GM18502 (cell line): Measurements from ENCODE around the gene KRTAP4-9.
"Not testable (repeated sequence)": the region's sequence is repeated elsewhere in the genome, so short reads cannot be mapped to it uniquely, and the experiment has no call there.

Experiments
- ATAC-seq: cut with Tn5 transposase; IDR thresholded peaks from one replicate; pipeline ENCODE4 v1.9.1; 2021; ENCODE audit warnings: mild to moderate bottlenecking; ENCODE audit not compliant: unreplicated experiment, poor library complexity

The KRTAP4-9 gene

GRCh38 chr17:41088760-41089352 lies 16.3 kb upstream of the KRTAP4-9 start:
- ATAC-seq, result not testable (repeated sequence)

DNA sequence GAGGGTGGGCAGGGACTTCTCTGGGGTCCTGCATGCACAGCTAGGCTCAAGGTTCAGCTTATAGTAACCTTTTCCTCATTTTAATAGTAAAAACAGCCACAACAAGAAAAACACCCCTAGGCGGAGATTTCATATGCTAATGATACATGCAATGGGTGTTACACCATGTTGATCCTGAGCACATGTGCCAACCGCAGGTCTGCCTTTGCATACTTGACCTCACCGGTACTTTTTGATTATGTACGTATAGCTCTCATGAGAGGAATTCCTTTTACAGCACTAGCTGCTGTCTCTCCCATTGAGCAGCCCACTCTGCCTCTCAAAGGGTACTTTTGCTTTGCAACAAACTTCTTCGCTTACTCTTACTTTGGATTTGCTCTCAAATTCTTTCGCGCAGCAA lies 9.1 kb upstream of the KRTAP4-9 start:
- ATAC-seq, result no peak

- ATAC-seq, result no peak
Observed at GRCh38 chr17:41098042-41098441, 7.1 kb upstream of the KRTAP4-9 start, which contains the start of gene KRTAP4-8. TSS of gene KRTAP4-8 (minus strand) at chr17:41098142. CDS start at chr17:41098084, 58 bp downstream.

GRCh38 chr17:41098481-41098880 lies 6.7 kb upstream of the KRTAP4-9 start:
- no peak for ATAC-seq

- ATAC-seq, result not testable (repeated sequence)
Observed at GRCh38 chr17:41099682-41100480, 5.3 kb upstream of the KRTAP4-9 start.

- no peak for ATAC-seq
Observed at GRCh38 chr17:41101586-41102259, 3.5 kb upstream of the KRTAP4-9 start, which contains the start of gene KRTAP4-16. TSS of gene KRTAP4-16 (minus strand) at chr17:41102209. CDS start at chr17:41102209, 0 bp downstream.

GRCh38 chr17:41103896-41104295 lies 1.3 kb upstream of the KRTAP4-9 start:
- ATAC-seq, result no peak

DNA sequence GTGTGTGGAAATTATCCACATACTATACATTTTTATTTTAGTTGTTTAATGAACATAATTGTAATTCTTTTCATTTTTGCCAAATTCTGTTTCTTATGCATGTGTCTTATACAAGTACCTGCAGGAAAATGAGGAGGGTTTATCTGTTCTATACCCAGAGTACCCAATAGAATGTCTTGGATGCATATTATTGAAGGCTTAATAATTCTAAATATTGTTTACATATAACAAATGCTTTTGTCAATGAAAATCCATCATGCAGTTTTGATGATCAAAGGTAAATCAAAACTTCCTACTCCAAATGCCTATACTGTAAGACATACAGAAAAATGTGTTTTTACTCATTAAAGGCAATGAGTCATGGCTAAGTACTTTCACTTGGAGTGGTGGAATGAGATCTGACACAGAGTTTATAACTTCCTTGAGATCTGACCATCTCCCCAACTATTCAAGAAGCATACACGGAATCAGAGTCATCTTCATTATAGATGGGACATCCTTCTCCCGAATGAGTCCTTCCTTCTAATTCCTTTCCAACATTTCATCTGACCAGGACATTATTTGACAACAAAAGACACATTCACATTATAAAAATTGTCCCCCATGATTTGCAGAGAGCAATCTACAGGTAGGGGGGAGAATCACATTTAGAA lies 677 bp upstream of the KRTAP4-9 start:
- not testable (repeated sequence) for ATAC-seq

- ATAC-seq, result no peak
Observed at GRCh38 chr17:41107941-41108450, 2.8 kb downstream of the KRTAP4-9 start.

GRCh38 chr17:41108728-41109386 lies 3.7 kb downstream of the KRTAP4-9 start:
- not testable (repeated sequence) for ATAC-seq

DNA sequence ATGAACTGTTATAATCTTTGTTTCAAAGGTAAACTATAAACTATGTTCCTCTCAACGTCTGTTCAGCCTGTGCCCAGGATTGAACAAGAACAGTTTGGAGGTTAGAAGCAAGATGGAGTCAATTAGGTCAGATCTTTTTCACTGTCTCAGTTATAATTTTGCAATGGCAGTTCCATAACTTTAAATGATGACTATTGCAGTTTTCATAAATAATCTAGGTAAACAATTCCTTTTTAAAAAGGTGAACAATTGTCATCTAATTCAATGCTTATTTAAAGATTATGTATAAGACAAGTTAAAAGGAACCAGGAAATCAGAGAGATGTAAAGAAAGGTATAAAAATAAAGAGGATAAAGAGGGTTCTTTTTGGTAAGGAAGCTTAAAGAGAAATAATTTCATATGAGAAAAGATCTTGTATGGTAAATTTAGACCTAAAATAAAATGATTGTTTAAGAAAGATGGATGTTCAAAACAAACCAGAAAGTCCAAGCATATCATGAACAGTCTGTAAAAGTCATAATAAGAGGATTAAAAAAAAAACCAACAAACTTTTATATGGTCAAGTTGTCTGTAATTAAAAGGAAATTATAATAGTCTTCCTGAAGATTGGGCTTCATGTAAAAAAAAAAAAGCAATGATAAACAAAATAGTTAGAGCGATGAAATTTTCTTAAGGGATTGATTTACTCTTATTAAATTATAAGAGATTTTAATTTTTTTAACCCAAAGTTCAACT lies 6.1 kb downstream of the KRTAP4-9 start:
- no peak for ATAC-seq

DNA sequence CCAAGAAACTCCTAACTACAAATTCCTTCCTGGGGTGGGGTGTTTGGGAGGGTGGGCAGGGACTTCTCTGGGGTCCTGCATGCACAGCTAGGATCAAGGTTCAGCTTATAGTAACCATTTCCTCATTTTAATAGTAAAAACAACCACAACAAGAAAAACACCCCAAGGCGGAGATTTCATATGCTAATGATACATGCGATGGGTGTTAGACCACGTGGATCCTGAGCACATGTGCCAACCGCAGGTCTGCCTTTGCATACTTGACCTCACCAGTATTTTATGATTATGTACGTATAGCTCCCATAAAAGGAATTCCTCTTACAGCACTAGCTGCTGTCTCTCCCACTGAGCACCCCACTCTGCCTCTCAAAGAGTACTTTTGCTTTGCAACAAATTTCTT lies 11.1 kb downstream of the KRTAP4-9 start:
- no peak for ATAC-seq

- not testable (repeated sequence) for ATAC-seq
Observed at GRCh38 chr17:41117846-41118386, 12.7 kb downstream of the KRTAP4-9 start, which contains the start of gene KRTAP4-11. TSS of gene KRTAP4-11 (minus strand) at chr17:41118373. CDS start at chr17:41118315, 58 bp downstream.

GRCh38 chr17:41118721-41119120 lies 13.5 kb downstream of the KRTAP4-9 start:
- ATAC-seq, result no peak

- ATAC-seq, result not testable (repeated sequence)
Observed at GRCh38 chr17:41119696-41120690, 14.8 kb downstream of the KRTAP4-9 start.

DNA sequence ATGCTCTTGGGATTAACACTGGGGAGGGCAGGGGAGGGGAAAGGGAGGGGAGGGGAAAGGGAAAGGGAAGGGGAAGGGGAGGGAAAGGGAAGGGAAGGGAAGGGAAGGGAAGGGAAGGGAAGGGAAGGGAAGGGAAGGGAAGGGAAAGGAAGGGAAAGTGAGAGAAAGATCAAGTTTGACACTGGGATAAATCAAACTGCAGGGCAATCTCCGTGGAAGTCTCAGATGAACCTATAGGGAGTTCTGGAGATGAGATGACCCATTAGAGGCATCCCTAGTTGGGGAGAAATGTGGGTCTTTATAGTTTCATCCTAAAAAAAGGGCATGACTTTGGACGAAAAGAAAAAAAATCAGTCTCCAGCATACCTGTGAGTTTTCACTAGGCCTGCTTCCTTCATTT lies 16.6 kb downstream of the KRTAP4-9 start:
- no peak for ATAC-seq

DNA sequence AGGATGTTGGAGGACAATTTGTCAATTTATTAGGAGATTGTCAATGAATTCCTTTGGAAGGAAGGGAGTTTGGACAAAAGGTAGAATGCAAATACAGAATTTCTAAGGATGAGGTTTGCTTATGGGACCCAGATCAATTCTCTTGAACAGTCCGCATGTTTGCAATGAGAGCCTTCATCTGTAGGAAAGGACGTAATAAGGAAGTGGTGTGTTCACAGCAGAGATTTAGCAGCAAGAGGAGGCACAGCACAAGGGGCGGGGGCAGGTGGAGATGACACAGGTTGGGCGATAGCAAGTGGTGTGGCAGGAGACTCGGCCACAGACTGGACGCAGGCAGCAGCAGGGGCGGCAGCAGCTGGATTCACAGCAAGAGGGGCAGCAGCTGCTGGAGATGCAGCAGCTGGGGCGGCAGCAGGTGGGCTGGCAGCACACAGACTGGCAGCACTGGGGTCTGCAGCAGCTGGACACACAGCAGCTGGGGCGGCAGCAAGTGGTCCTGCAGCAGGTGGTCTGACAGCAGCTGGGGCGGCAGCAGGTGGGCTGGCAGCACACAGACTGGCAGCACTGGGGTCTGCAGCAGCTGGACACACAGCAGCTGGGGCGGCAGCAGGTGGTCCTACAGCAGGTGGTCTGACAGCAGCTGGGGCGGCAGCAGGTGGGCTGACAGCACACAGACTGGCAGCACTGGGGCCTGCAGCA lies 18.3 kb downstream of the KRTAP4-9 start:
- ATAC-seq, result not testable (repeated sequence)
